ENCODE data around the gene F7.

The F7 gene

DNA sequence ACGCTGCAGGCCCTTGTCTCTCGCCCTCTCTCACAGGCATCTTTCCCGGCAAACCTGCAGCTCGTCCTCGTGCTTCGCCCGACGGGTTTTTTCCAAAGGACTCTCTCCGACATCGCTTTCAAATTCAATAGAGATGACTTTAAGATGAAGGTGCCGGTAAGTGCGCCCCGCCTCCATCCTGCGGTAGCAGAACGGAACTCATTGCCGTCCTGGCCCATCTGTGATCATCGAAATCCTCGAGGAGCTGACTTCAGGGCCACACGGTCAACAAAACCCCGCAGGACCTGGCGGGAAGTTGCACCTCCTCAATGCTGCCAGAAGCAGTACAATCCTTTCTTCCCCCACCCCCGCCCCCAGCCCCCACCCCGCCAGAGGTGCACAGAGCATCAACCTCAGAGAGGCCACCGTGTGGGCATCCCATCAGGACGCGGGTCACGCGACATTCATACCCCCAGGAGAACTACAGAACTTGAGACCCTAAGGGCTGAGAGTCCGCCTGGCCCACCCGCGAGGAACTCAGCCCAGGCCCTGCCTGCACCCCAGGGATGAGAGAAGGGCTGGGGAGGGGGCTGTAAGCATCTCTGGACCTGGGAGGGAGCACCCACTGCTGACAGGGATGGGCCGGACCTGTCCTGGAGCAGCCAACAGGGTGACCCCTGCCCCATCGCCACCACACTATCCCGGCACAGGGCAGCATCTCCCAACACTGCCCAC lies 44.9 kb upstream of the F7 start:
- TF ChIP-seq, protein P1, sequence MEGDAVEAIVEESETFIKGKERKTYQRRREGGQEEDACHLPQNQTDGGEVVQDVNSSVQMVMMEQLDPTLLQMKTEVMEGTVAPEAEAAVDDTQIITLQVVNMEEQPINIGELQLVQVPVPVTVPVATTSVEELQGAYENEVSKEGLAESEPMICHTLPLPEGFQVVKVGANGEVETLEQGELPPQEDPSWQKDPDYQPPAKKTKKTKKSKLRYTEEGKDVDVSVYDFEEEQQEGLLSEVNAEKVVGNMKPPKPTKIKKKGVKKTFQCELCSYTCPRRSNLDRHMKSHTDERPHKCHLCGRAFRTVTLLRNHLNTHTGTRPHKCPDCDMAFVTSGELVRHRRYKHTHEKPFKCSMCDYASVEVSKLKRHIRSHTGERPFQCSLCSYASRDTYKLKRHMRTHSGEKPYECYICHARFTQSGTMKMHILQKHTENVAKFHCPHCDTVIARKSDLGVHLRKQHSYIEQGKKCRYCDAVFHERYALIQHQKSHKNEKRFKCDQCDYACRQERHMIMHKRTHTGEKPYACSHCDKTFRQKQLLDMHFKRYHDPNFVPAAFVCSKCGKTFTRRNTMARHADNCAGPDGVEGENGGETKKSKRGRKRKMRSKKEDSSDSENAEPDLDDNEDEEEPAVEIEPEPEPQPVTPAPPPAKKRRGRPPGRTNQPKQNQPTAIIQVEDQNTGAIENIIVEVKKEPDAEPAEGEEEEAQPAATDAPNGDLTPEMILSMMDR (IDR thresholded peaks at IDR 0.05; ENCODE audit: control insufficient read depth, extremely low read depth, insufficient read depth): no peak
- DNase-seq (ENCODE audit: low read depth): no peak
- no peak overlapping the region for H3K4me3 ChIP-seq (ENCODE audit: low read depth, low read length)

DNA sequence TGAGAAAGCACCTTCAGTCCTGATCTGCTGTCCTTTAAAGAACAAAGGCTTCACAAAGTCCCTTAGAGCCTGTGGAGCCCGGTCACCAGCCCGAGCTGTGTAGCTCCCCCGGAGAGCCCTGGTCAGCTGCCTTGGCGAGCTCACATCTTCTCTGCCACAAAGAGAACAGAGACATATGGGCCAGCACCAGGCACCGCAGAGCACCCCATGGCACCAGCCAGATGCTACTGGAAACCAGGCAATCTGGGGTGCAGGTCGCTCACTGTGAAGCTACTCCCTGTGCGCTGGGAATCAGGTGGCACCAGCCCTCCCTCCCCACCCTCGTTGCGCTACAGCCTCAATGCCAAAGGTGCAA lies 44.3 kb upstream of the F7 start:
- DNase-seq (ENCODE audit: low read depth): no peak
- TF ChIP-seq, protein P1 (IDR thresholded peaks at IDR 0.05; ENCODE audit: control insufficient read depth, extremely low read depth, insufficient read depth): no peak
- H3K4me3 ChIP-seq (ENCODE audit: low read depth, low read length): no peak overlapping the region

DNA sequence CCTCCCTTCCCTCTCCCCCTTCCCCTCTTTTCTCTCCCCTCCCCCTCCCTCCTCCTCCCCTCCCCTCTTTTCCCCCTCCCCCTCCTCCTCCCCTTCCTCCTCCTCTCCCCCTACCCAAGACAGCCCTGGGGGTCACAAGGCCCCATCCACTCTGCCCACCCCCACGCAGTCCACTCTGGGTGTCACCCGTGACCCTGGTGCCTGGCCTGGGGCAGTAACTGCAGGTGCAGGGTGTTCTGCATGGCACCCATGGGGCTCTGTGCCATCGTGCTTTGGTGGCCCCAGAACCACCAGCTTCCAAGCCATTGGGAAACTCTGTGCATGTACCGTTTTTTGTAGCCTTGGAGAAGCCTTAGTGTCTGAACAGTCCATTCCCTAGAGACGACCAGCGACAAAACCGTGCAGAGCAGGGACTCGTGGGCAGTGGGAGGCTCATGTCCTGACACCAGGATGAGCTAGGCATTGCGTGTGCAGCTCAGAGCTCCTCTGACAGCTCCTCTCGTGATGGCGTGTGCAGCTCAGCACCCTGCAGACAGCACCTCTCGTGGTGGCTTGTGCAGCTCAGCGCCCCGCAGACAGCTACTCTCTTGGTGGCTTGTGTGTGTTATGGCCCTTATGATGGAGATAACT lies 43.7 kb upstream of the F7 start:
- DNase-seq (ENCODE audit: low read depth): no peak
- TF ChIP-seq, protein P1 (IDR thresholded peaks at IDR 0.05; ENCODE audit: control insufficient read depth, extremely low read depth, insufficient read depth): no peak

DNA sequence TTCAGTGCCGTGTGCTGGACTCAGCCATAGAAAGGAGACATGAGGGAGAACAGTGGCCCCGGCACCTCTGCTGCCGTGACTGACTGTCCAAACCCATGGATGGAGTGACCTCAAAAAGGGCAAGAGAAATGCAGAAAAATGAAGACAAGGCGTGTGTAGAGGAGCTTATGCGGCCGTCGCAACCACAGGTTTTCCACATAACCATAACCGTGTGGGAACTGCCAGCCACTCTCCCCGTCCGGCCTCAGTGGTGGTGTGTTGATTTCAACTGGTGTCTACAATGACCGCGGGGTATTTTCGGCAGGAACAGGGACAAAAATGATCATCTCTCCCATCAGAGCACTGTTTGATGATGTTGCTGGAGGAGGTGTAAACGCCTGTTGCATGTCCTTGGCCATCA lies 42.9 kb upstream of the F7 start:
- H3K4me3 ChIP-seq (ENCODE audit: low read depth, low read length): no peak overlapping the region
- no peak for DNase-seq (ENCODE audit: low read depth)
- TF ChIP-seq, protein P1 (IDR thresholded peaks at IDR 0.05; ENCODE audit: control insufficient read depth, extremely low read depth, insufficient read depth): no peak

More for the DNA sequence above, 43.7 kb upstream of the F7 start:
- H3K4me3 ChIP-seq (ENCODE audit: low read depth, low read length): no peak overlapping the region

DNA sequence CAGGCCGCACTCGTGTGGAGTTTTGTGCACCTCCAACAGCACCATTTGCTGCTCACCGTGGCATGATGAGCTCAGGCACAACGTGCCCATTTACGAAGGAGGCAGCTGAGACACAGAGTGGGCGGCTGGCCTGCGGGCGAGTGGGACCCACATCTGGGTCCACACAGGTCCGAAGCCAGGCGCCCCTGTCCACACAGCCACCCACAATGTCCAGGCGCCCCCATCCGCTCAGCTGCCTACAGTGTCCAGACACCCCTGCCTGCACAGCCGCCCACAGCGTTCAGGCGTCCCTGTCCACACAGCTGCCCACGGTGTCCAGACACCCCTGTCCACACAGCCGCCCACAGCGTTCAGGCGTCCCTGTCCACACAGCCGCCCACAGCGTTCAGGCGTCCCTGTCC lies 42.5 kb upstream of the F7 start:
- no peak for DNase-seq (ENCODE audit: low read depth)
- H3K4me3 ChIP-seq (ENCODE audit: low read depth, low read length): no peak overlapping the region
- TF ChIP-seq, protein P1 (IDR thresholded peaks at IDR 0.05; ENCODE audit: control insufficient read depth, extremely low read depth, insufficient read depth): no peak

DNA sequence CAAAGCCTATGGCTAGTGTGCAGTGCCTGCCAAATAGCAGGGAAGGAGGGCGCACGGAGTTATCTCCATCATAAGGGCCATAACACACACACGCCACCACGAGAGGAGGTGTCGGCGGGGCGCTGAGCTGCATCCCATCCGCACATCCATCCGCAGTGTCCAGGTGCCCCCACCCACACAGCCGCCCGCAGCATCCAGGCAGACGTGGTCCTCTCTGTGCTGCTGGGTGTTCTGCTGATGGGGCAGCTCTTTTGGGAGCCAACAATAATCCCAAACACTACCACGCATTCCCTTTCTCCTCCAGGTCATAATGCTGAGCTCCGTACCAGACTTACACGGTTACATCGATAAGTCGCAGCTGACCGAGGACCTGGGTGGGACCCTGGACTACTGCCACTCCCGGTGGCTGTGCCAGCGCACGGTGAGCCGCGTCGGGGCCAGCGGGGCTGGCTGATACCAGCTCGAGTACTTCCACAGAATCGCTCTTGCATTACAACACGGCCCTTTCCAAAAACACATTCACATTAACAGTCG lies 41.5 kb upstream of the F7 start:
- DNase-seq (ENCODE audit: low read depth): no peak
- H3K4me3 ChIP-seq (ENCODE audit: low read depth, low read length): no peak overlapping the region
- TF ChIP-seq, protein P1 (IDR thresholded peaks at IDR 0.05; ENCODE audit: control insufficient read depth, extremely low read depth, insufficient read depth): no peak
